OCI-LY1 (cell line): ENCODE data around the gene PRELP.

Experiments
- CTCF ChIP-seq: fragments of 200-600 bp; sonication (generic), shearing (Covaris generic); IDR thresholded peaks from 2 replicates; pipeline ENCODE4 v1.5.1; 2017; ENCODE audit warnings: mild to moderate bottlenecking, antibody characterized with exemption, low read length, moderate library complexity, mixed read lengths
- EZH2 ChIP-seq: fragments of 200-600 bp; sonication (generic), shearing (Covaris generic); IDR thresholded peaks from 2 replicates; pipeline ENCODE4 v1.8.0; 2017; ENCODE audit warnings: borderline replicate concordance, mixed run types, mild to moderate bottlenecking, antibody characterized with exemption, low read length, moderate library complexity, mixed read lengths

GRCh38 chr1:203463469-203464062 lies 12.0 kb upstream of the PRELP start:
- peak; percentile 67 for TF ChIP-seq CTCF
- no peak for TF ChIP-seq EZH2
